HuH-7 (cell line): ENCODE data around the gene UBE2D4.
"Not testable (repeated sequence)": the region's sequence is repeated elsewhere in the genome, so short reads cannot be mapped to it uniquely, and the experiment has no call there.

Source experiments
- DNase-seq: peaks from one replicate; pipeline ENCODE4 v3.0.0; 2011; ENCODE audit warnings: low spot score

Gene UBE2D4

DNA sequence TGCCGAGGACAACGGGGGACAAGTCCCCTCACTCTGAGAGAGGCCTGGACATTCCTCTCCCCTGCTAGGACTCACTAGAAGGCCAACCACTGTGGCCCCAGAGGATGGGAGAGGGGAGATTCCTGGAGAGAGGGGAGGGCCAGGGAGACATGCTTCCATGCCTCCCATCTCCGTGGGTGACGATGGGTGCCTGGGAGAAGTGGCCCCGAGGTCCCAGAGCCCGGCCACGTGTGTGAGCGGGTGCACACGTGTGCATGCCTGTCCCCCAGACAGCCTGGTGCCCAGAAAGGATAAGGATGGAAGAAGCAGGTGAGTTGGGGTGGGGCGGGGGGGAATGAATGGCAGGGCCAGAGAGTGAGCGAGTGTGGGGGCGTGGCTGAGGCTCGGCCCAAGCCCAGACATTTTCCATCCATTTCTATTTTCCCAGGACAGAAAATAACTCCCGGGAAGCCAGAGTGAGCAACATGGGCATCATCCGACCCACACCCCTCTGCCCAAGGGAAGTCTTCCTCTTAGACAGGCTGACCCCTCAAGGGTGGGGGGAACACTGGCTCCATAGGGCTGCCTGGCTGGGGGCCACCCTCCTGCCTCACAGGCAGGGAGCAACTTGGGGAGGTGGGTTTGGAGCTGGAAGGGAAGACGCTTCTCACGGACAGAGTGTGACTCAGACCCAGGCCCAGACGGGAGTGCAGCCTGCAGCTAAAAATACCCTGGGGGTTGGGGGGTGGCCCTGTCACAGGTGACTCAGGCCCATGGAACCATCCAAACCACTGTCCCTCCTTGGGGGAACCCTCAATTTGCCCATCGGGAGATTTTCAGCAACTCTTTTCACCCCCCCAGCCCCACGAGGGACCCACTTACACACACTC, 42.2 kb downstream of the UBE2D4 start:
- DNase-seq = not testable (repeated sequence)

GRCh38 chr7:43969586-43969985, 43.4 kb downstream of the UBE2D4 start:
- DNase-seq = not testable (repeated sequence)

DNA sequence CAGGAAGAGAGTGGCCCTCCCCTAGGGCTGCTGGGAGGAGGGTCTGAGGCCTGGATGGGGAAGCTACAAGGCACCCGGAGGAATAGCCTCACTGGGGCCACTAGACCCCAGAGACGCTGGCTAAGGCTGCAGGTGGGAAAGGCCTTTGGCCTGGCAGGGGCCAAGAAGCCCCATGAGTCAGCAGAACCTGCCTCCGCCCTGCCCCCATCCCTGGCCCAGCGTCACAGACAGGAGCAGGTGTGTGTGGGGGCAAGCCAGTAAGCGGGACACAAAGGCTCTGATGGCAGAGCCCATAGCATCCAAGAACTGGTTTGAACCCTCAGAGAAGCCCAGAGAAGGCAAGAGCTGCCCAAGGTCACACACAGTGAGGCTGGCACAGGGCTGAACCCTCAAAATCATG, 44.5 kb downstream of the UBE2D4 start:
- DNase-seq = not testable (repeated sequence)

- DNase-seq = not testable (repeated sequence)
These were observed 47.9 kb downstream of the UBE2D4 start for GRCh38 chr7:43974033-43974573.

DNA sequence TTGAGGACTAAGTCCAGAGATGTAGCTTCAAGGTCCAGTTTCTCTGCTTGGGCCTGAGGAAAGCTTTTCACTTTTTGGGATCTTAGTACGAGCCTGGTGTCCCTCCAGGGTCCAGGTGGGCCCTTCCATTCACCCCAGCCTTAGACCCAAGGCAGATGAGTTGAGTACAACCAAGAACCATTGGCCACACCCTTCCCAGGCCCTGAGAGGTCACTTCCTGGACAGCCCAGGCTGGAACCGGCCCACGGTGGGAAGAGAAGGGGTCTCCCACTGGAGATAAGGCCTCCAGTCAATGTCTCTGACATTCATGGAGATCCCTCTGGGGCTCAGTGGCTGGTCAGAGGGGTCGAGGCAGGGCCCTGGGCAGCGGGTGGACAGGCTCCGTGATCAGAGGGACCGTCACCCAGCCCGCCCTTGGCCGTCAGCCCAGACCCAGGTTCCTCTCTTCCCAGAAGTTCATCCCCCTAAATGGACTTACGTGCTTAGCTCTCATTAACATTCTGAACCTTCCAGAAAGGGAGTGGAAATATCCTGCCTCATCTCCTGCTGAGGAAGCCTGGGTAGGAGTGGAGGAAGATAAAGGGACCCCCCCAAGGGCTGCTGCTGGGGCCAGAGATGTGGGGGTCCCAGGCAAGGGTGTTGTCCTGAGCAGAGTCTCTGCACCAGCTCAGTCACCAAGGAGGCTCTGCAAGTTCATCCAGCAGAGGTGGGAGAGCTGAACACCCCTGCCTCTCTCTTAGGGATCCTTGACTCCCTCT, 48.7 kb downstream of the UBE2D4 start:
- not testable (repeated sequence) for DNase-seq

DNA sequence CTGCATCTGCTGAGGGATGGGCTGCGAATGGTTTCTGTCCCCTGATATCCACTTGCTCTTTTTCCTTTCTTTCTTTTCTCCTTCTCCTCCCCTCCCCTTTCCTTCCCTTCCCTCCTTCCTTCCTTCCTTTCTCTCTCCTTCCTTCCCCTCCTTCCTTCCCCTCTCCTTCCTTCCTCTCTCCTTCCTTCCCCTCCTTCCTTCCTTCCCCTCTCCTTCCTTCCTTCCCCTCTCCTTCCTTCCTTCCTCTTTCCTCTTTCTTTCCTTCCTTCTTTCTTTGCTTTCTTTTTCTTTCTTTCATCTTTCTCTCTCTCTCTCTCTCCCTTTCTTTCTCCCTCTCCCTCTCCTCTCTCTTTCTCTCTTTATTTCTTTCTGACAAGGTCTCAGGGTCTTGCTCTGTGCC, 51.3 kb downstream of the UBE2D4 start:
- no peak for DNase-seq

GRCh38 chr7:43978102-43978501, 51.9 kb downstream of the UBE2D4 start:
- not testable (repeated sequence) for DNase-seq

GRCh38 chr7:43982848-43983247, 56.6 kb downstream of the UBE2D4 start:
- DNase-seq = not testable (repeated sequence)

DNA sequence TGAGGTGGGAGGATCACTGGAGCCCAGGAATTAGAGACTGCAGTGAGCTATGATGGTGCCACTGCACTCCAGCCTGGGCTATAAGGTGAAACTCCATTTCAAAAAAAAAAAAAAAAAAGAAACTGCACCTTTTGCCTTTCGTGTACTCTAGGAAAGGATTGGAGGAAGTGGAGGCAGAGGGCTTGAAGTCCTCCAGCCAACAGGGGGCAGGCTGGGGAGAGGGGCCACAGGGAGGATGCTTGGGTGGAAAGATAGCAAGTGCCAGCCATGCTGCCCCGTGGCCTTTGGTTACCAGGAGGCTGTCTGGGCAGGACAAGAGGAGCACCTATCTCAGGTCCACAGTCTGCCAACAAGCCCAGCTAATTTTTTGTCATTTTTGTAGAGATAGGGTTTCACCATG, 57.5 kb downstream of the UBE2D4 start:
- DNase-seq = not testable (repeated sequence)

- DNase-seq = peak; percentile 26
These were observed 59.9 kb downstream of the UBE2D4 start for GRCh38 chr7:43985904-43986864.

- DNase-seq = not testable (repeated sequence)
These were observed 61.2 kb downstream of the UBE2D4 start for GRCh38 chr7:43987476-43987875.

GRCh38 chr7:43990011-43990585, 63.9 kb downstream of the UBE2D4 start:
- DNase-seq = not testable (repeated sequence)

- DNase-seq = not testable (repeated sequence)
These were observed 64.6 kb downstream of the UBE2D4 start for GRCh38 chr7:43990829-43991228.

DNA sequence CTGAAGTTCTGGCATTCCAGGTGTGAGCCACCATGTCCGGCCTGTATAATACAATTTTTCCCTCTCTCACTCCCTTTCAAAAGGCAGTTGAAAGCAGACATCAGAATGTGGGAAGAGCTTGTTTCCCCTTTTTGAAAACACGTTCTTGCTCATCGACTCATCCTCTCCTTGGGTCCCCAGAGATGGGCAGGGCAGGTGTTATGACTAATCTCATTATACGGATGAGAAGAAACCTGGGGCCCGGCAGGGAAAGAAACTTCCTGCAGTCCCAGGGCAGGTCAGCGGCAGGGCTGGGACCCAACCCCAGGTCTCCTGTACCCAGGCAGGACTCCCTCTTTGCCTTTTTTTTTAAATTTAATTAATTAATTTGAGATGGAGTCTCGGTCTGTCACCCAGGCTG, 66.7 kb downstream of the UBE2D4 start:
- DNase-seq = not testable (repeated sequence)

DNA sequence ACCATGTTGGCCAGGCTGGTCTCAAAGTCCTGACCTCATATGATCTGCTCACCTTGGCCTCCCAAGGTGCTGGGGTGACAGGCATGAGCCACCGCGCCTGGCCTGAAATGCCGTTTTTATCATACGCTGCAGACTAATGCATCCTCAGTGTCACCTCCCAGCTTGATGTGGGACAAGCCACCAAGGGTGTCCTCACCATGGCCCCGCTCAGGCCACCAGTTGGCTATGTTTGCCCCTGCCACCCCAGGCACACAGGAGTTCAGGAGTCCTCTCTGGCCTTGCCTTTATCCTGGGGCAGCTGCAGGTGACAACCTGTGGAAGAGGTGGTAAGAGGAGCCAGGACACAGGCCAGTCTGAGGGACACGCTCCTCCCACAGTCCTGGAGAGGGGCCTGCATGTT, 68.4 kb downstream of the UBE2D4 start:
- DNase-seq = not testable (repeated sequence)

DNA sequence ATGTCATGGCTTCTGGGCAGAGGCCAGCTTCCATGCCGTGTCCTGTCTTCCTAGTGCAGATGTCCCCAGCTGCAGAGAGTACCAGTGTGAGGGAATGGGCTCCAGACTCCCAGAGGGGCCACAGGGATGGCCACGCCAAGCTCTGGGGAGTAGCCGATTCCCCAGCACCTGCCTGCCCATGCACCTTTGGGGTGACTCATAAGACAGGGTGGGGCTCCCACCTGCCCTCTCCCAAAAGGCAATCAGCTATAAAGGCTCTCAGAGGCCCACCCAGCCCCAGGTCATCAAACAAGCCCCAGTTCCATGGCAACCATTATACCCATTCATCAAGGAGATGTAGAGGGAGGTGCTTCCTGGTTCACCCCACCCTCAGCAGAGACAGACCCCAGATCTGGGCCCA, 71.3 kb downstream of the UBE2D4 start, which contains the start of gene SPDYE1:
Gene SPDYE1, plus strand, starts transcription at position 366 of the 400 bp plus-strand sequence. CDS start 2,053 bp downstream, outside the sequence.
- DNase-seq = not testable (repeated sequence)
